Measurements from ENCODE around the gene LIN52. TPM values are rescaled to one million over a fixed set of nuclear protein-coding genes. Genes with fewer than 3 reads are reported as not detected.

Gene LIN52
- total and polyA plus RNA-seq, 2 of the 8 experiments (the other 6 are each of a cell fraction or from before 2014, with no cell fraction given): 6.8 to 11.6 TPM

GRCh38 chr14:74207943-74208342 is 123.2 kb downstream of the LIN52 start:
- H4K20me1 ChIP-seq (replicated peaks in 1 of 2; ENCODE audit: control insufficient read depth in 1 of 2, insufficient read depth in 2 of 2, low read length in 2 of 2): no peaks in the 10 kb centered on the region
- H3K36me3 ChIP-seq (ENCODE audit: control insufficient read depth in 2 of 4, insufficient read depth in 4 of 4, low read length in 3 of 4): peaks cover 0 to 3% (median 0%) of the 10 kb centered on the region in 4 experiments; a peak in 1 of 8 replicates
- no peak overlapping the region for H3K9ac ChIP-seq (replicated peaks in 1 of 4; ENCODE audit: extremely low read depth in 1 of 4, low read depth in 3 of 4, low read length in 3 of 4)
- TF ChIP-seq CTCF (IDR thresholded peaks at IDR 0.05; ENCODE audit: control extremely low read depth in 1 of 3, insufficient read depth in 1 of 3, low read depth in 1 of 3, low read length in 3 of 3) (peak in 2 of 3 experiments; percentile 82 to 84; a peak in 3 of 4 replicates), RAD21 (IDR thresholded peaks at IDR 0.05 in 1 of 2, conservative IDR thresholded peaks at IDR 0.05 in 1 of 2; ENCODE audit: low read depth in 2 of 2, low read length in 2 of 2) (peak; percentile 87 to 91), SIX5 (IDR thresholded peaks at IDR 0.05; ENCODE audit: low read depth, low read length) (no peak)
- no peak overlapping the region for H2BK120ac ChIP-seq (replicated peaks; ENCODE audit: low read depth, low read length)
- no peak overlapping the region for H2BK5ac ChIP-seq (ENCODE audit: low read depth, low read length)
- no peak overlapping the region for H4K5ac ChIP-seq (ENCODE audit: insufficient read length, low read depth, low read length)
- no peak overlapping the region for H3K4me3 ChIP-seq (ENCODE audit: extremely low read depth in 1 of 4, insufficient read depth in 2 of 4, low read depth in 3 of 4, low read length in 4 of 4)
- no peak overlapping the region for H3K4me2 ChIP-seq (ENCODE audit: insufficient read depth in 1 of 2, low read depth in 2 of 2, low read length in 2 of 2)
- no peak overlapping the region for H2BK15ac ChIP-seq (ENCODE audit: low read length)
- DNase-seq (ENCODE audit: low read depth in 1 of 2, low spot score in 2 of 2): no peak
- no peak overlapping the region for H2AFZ ChIP-seq (ENCODE audit: low read length)
- no peak overlapping the region for H3K23ac ChIP-seq (ENCODE audit: insufficient read length)
- H3K23me2 ChIP-seq (ENCODE audit: low read depth, low read length): no peaks in the 10 kb centered on the region
- POLR2A ChIA-PET (ENCODE audit: partially characterized antibody): interaction anchor here (0.6 kb wide), 1 partner anchor 203 kb away, joined by 3 read pairs; no protein-coding TSS in a partner anchor
- no peak overlapping the region for H3K18ac ChIP-seq (ENCODE audit: extremely low read depth, low read length)
- no peak overlapping the region for H3K27ac ChIP-seq (ENCODE audit: low read depth, low read length)
- no peak overlapping the region for H2AK5ac ChIP-seq (ENCODE audit: low read depth, low read length)
- H3K4ac ChIP-seq (replicated peaks; ENCODE audit: insufficient read length, low read depth, low read length): no peak overlapping the region
- WGBS, 2 experiments (ENCODE audit: extremely low coverage in 1 of 2, insufficient coverage in 1 of 2, insufficient read length in 1 of 2, insufficient replicate concordance in 2 of 2, low coverage in 1 of 2, low lambda C conversion rate in 2 of 2, missing lambda C conversion rate in 1 of 2): 59% methylated on average over 3 of the region's 3 CpGs; no CpG with 5 or more reads in 1 of the 2 experiments
- CTCF ChIA-PET (ENCODE audit: partially characterized antibody): interaction anchor here (0.7 to 7.9 kb wide), 29 partner anchors 9 to 300 kb away, joined by 3 to 123 read pairs (median 4); partner anchors contain the start of gene VSX2
- H3K79me1 ChIP-seq (ENCODE audit: low read depth, low read length): no peaks in the 10 kb centered on the region
- no peak overlapping the region for H2BK20ac ChIP-seq (ENCODE audit: low read length)
- no peaks in the 10 kb centered on the region for H3K9me3 ChIP-seq (ENCODE audit: insufficient read depth in 2 of 2, low read depth in 1 of 2, low read length in 1 of 2)
- H3K14ac ChIP-seq (ENCODE audit: insufficient read length): no peak overlapping the region
- H2BK12ac ChIP-seq (ENCODE audit: low read depth, low read length): no peak overlapping the region
- H4K8ac ChIP-seq (ENCODE audit: extremely low read depth, insufficient read depth, low read length): no peak overlapping the region
- peak; percentile 88 for FAIRE-seq
- H4K91ac ChIP-seq (replicated peaks; ENCODE audit: insufficient read length, low read length): no peak overlapping the region
- no peaks in the 10 kb centered on the region for H3K79me2 ChIP-seq (ENCODE audit: control insufficient read depth in 1 of 2, insufficient read depth in 2 of 2, low read length in 2 of 2)
- H3K56ac ChIP-seq (replicated peaks; ENCODE audit: insufficient read length, low read depth, low read length): no peak overlapping the region
- H3K27me3 ChIP-seq (replicated peaks in 1 of 4; ENCODE audit: control insufficient read depth in 3 of 4, extremely low read depth in 1 of 4, insufficient read depth in 3 of 4, low read length in 3 of 4): no peaks in the 10 kb centered on the region
- peaks cover 0 to 2% (median 0%) of the 10 kb centered on the region in 4 experiments; a peak in 1 of 7 replicates for H3K4me1 ChIP-seq (replicated peaks in 1 of 4; ENCODE audit: control insufficient read depth in 3 of 4, insufficient read depth in 4 of 4, low read length in 3 of 4)

Data from H1 (cell line).